AG04450 (cell line): Measurements from ENCODE around the gene PODN. TPM values are rescaled to one million over a fixed set of nuclear protein-coding genes. Genes with fewer than 3 reads are reported as not detected.

Experiments used
- CTCF ChIA-PET: fragments of 300-600, 350-600 bp; formaldehyde crosslinking; extraction: SDS; loops from one replicate; lab custom pipeline; 2022; ENCODE audit warnings: antibody characterized with exemption, inconsistent platforms; lab: Charles Lee
- POLR2A ChIA-PET: fragments of 350-600 bp; formaldehyde crosslinking; extraction: SDS; loops from one replicate; lab custom pipeline; 2021; ENCODE audit warnings: antibody characterized with exemption, inconsistent platforms; lab: Yijun Ruan, JAX
- DNase-seq: peaks from one replicate; pipeline ENCODE4 v3.0.0-alpha.2; 2011; ENCODE audit warnings: low read depth, low spot score
- H3K27ac ChIP-seq: one replicate; pipeline ENCODE4 v1.5.1; 2012; ENCODE audit warnings: low read depth, low read length, control low read depth
- H3K27me3 ChIP-seq: one replicate; pipeline ENCODE4 v1.6.0; 2012; ENCODE audit warnings: low read length; ENCODE audit not compliant: control insufficient read depth, insufficient read depth
- H3K4me3 ChIP-seq: 2 replicates; pipeline ENCODE4 v1.5.1; 2011; ENCODE audit warnings: mild to moderate bottlenecking, low read depth, low read length, control low read depth
- H3K9me3 ChIP-seq: 2 replicates; pipeline ENCODE4 v1.5.1; 2012; ENCODE audit warnings: low read length; ENCODE audit not compliant: control insufficient read depth, insufficient read depth
- CTCF ChIP-seq: IDR thresholded peaks from 2 replicates; pipeline ENCODE4 v1.5.1; 2011; ENCODE audit warnings: low read depth, low read length, control low read depth, inconsistent platforms
- polyA plus RNA-seq: library from polyadenylated mRNA; depleted of rRNA; stranded (reverse); fragments of >200 nt; gene quantifications from 2 replicates; pipeline ENCODE4 v1.2.3, GENCODE V29; 2011

Gene PODN
- polyA plus RNA-seq, 1 experiment = 11.8 TPM

- CTCF ChIA-PET = no interaction called here
- peak overlapping the region; percentile 87 for H3K27ac ChIP-seq
Measured at GRCh38 chr1:53108646-53109580, 46.9 kb downstream of the PODN start.

GRCh38 chr1:53110370-53111072 lies 48.5 kb downstream of the PODN start:
- Histone ChIP-seq H3K27me3 (no peaks in the 10 kb centered on the region), H3K4me3 (no peak overlapping the region), H3K27ac (peak overlapping the region; percentile 39), H3K9me3 (peaks cover 23% of the 10 kb centered on the region)
- no peak for TF ChIP-seq CTCF
- no peak for DNase-seq
- POLR2A ChIA-PET = no interaction called here
- CTCF ChIA-PET = interaction anchor here (0.6 kb wide), 1 partner anchor 254 kb away, joined by 4 read pairs; no protein-coding TSS in a partner anchor

More at GRCh38 chr1:53108646-53109580, 46.9 kb downstream of the PODN start:
- Histone ChIP-seq H3K27me3 (no peaks in the 10 kb centered on the region), H3K4me3 (no peak overlapping the region), H3K9me3 (peaks cover 23% of the 10 kb centered on the region)
- no peak for TF ChIP-seq CTCF
- POLR2A ChIA-PET = interaction anchor here (1.0 to 1.4 kb wide), 2 partner anchors 15 to 31 kb away, joined by 3 to 4 read pairs; no protein-coding TSS in a partner anchor
- DNase-seq = no peak

GRCh38 chr1:53111073-53111556 lies 49.1 kb downstream of the PODN start:
- DNase-seq = no peak
- ChIA-PET CTCF (no interaction called here), POLR2A (no interaction called here)
- no peak for TF ChIP-seq CTCF
- no peaks in the 10 kb centered on the region for H3K27me3 ChIP-seq
- H3K27ac ChIP-seq = no peak overlapping the region
- peaks cover 21% of the 10 kb centered on the region for H3K9me3 ChIP-seq
- H3K4me3 ChIP-seq = no peak overlapping the region

GRCh38 chr1:53111693-53112092 lies 49.7 kb downstream of the PODN start:
- TF ChIP-seq CTCF = no peak
- H3K9me3 ChIP-seq = peaks cover 19% of the 10 kb centered on the region
- POLR2A ChIA-PET = no interaction called here
- no peaks in the 10 kb centered on the region for H3K27me3 ChIP-seq
- CTCF ChIA-PET = no interaction called here
- H3K27ac ChIP-seq = no peak overlapping the region
- no peak for DNase-seq
- H3K4me3 ChIP-seq = no peak overlapping the region
